SH-SY5Y (cell line): ENCODE measurements around the gene VPS41.

Experiments used
- GATA2 ChIP-seq: IDR thresholded peaks from 2 replicates; pipeline ENCODE4 v1.6.1; 2011; ENCODE audit warnings: mild to moderate bottlenecking, low read depth, low read length
- GATA3 ChIP-seq: IDR thresholded peaks from 2 replicates; pipeline ENCODE4 v1.6.1; 2011; ENCODE audit warnings: low read depth, mild to moderate bottlenecking, low read length, moderate library complexity

- TF ChIP-seq GATA2: no peak
- TF ChIP-seq GATA3: no peak
These were observed 19.9 kb downstream of the VPS41 start for GRCh38 chr7:38889079-38889478.
